ENCODE data around the gene WWC1.

Gene WWC1

GRCh38 chr5:168360521-168361285, 69.3 kb downstream of the WWC1 start:
- in situ Hi-C loops (cut with MboI; ENCODE audit: low sequenced_read_pairs): no loop called here
- Histone ChIP-seq H3K9me3 (no peaks in the 10 kb centered on the region), H3K4me3 (no peak overlapping the region), H3K36me3 (replicated peaks) (no peaks in the 10 kb centered on the region), H3K4me1 (no peaks in the 10 kb centered on the region), H3K27me3 (ENCODE audit: low read depth) (no peaks in the 10 kb centered on the region)
- DNase-seq (ENCODE audit: low spot score in 2 of 2): no peak

GRCh38 chr5:168362097-168362885, 70.8 kb downstream of the WWC1 start:
- Histone ChIP-seq H3K9me3 (no peaks in the 10 kb centered on the region), H3K4me1 (no peaks in the 10 kb centered on the region), H3K27me3 (ENCODE audit: low read depth) (no peaks in the 10 kb centered on the region), H3K36me3 (replicated peaks) (no peaks in the 10 kb centered on the region), H3K4me3 (no peak overlapping the region)
- in situ Hi-C loops (cut with MboI; ENCODE audit: low sequenced_read_pairs): no loop called here
- no peak for DNase-seq (ENCODE audit: low spot score in 2 of 2)

GRCh38 chr5:168364151-168364661, 72.8 kb downstream of the WWC1 start:
- H3K4me3 ChIP-seq: no peak overlapping the region
- in situ Hi-C loops (cut with MboI; ENCODE audit: low sequenced_read_pairs): no loop called here
- H3K36me3 ChIP-seq (replicated peaks): no peaks in the 10 kb centered on the region
- H3K9me3 ChIP-seq: no peaks in the 10 kb centered on the region
- H3K27me3 ChIP-seq (ENCODE audit: low read depth): no peaks in the 10 kb centered on the region
- no peaks in the 10 kb centered on the region for H3K4me1 ChIP-seq
- DNase-seq (ENCODE audit: low spot score in 2 of 2): no peak

GRCh38 chr5:168364750-168365550, 73.5 kb downstream of the WWC1 start:
- in situ Hi-C loops (cut with MboI; ENCODE audit: low sequenced_read_pairs): no loop called here
- DNase-seq (ENCODE audit: low spot score in 2 of 2): no peak
- H3K4me3 ChIP-seq: no peak overlapping the region
- no peaks in the 10 kb centered on the region for H3K9me3 ChIP-seq
- no peaks in the 10 kb centered on the region for H3K36me3 ChIP-seq (replicated peaks)
- no peaks in the 10 kb centered on the region for H3K4me1 ChIP-seq
- no peaks in the 10 kb centered on the region for H3K27me3 ChIP-seq (ENCODE audit: low read depth)

GRCh38 chr5:168365581-168366081, 74.2 kb downstream of the WWC1 start:
- Histone ChIP-seq H3K4me1 (no peaks in the 10 kb centered on the region), H3K4me3 (no peak overlapping the region), H3K27me3 (ENCODE audit: low read depth) (no peaks in the 10 kb centered on the region), H3K9me3 (no peaks in the 10 kb centered on the region), H3K36me3 (replicated peaks) (no peaks in the 10 kb centered on the region)
- in situ Hi-C loops (cut with MboI; ENCODE audit: low sequenced_read_pairs): no loop called here
- no peak for DNase-seq (ENCODE audit: low spot score in 2 of 2)

- no peaks in the 10 kb centered on the region for H3K36me3 ChIP-seq (replicated peaks)
- no peaks in the 10 kb centered on the region for H3K9me3 ChIP-seq
- no peak for DNase-seq (ENCODE audit: low spot score in 2 of 2)
- in situ Hi-C loops (cut with MboI; ENCODE audit: low sequenced_read_pairs): no loop called here
- no peaks in the 10 kb centered on the region for H3K4me1 ChIP-seq
- no peak overlapping the region for H3K4me3 ChIP-seq
- H3K27me3 ChIP-seq (ENCODE audit: low read depth): no peaks in the 10 kb centered on the region
Measured at GRCh38 chr5:168366116-168366515, 74.7 kb downstream of the WWC1 start.

- Histone ChIP-seq H3K27me3 (ENCODE audit: low read depth) (no peaks in the 10 kb centered on the region), H3K9me3 (no peaks in the 10 kb centered on the region), H3K4me3 (no peak overlapping the region), H3K4me1 (no peaks in the 10 kb centered on the region), H3K36me3 (replicated peaks) (no peaks in the 10 kb centered on the region)
- DNase-seq (ENCODE audit: low spot score in 2 of 2): no peak
- in situ Hi-C loops (cut with MboI; ENCODE audit: low sequenced_read_pairs): no loop called here
Measured at GRCh38 chr5:168368854-168369253, 77.4 kb downstream of the WWC1 start.

- H3K9me3 ChIP-seq: no peaks in the 10 kb centered on the region
- no peak overlapping the region for H3K4me3 ChIP-seq
- no peaks in the 10 kb centered on the region for H3K27me3 ChIP-seq (ENCODE audit: low read depth)
- no peaks in the 10 kb centered on the region for H3K4me1 ChIP-seq
- no peak for DNase-seq (ENCODE audit: low spot score in 2 of 2)
- in situ Hi-C loops (cut with MboI; ENCODE audit: low sequenced_read_pairs): no loop called here
- H3K36me3 ChIP-seq (replicated peaks): no peaks in the 10 kb centered on the region
Measured at GRCh38 chr5:168370831-168371230, 79.4 kb downstream of the WWC1 start.

GRCh38 chr5:168372356-168372946, 81.0 kb downstream of the WWC1 start:
- in situ Hi-C loops (cut with MboI; ENCODE audit: low sequenced_read_pairs): no loop called here
- DNase-seq (ENCODE audit: low spot score in 2 of 2): no peak
- H3K4me1 ChIP-seq: no peaks in the 10 kb centered on the region
- H3K27me3 ChIP-seq (ENCODE audit: low read depth): no peaks in the 10 kb centered on the region
- no peaks in the 10 kb centered on the region for H3K36me3 ChIP-seq (replicated peaks)
- H3K9me3 ChIP-seq: no peaks in the 10 kb centered on the region
- H3K4me3 ChIP-seq: no peak overlapping the region

GRCh38 chr5:168374532-168374931, 83.1 kb downstream of the WWC1 start:
- Histone ChIP-seq H3K9me3 (no peaks in the 10 kb centered on the region), H3K4me3 (no peak overlapping the region), H3K4me1 (no peaks in the 10 kb centered on the region), H3K27me3 (ENCODE audit: low read depth) (no peaks in the 10 kb centered on the region), H3K36me3 (replicated peaks) (no peaks in the 10 kb centered on the region)
- in situ Hi-C loops (cut with MboI; ENCODE audit: low sequenced_read_pairs): no loop called here
- no peak for DNase-seq (ENCODE audit: low spot score in 2 of 2)

GRCh38 chr5:168375214-168375613, 83.8 kb downstream of the WWC1 start:
- in situ Hi-C loops (cut with MboI; ENCODE audit: low sequenced_read_pairs): no loop called here
- Histone ChIP-seq H3K9me3 (no peaks in the 10 kb centered on the region), H3K4me3 (no peak overlapping the region), H3K4me1 (no peaks in the 10 kb centered on the region), H3K36me3 (replicated peaks) (no peaks in the 10 kb centered on the region), H3K27me3 (ENCODE audit: low read depth) (no peaks in the 10 kb centered on the region)
- DNase-seq (ENCODE audit: low spot score in 2 of 2): no peak

GRCh38 chr5:168377525-168377924, 86.1 kb downstream of the WWC1 start:
- no peaks in the 10 kb centered on the region for H3K9me3 ChIP-seq
- H3K4me3 ChIP-seq: no peak overlapping the region
- DNase-seq (ENCODE audit: low spot score in 2 of 2): no peak
- H3K4me1 ChIP-seq: no peaks in the 10 kb centered on the region
- no peaks in the 10 kb centered on the region for H3K27me3 ChIP-seq (ENCODE audit: low read depth)
- H3K36me3 ChIP-seq (replicated peaks): no peaks in the 10 kb centered on the region
- in situ Hi-C loops (cut with MboI; ENCODE audit: low sequenced_read_pairs): no loop called here

- in situ Hi-C loops (cut with MboI; ENCODE audit: low sequenced_read_pairs): no loop called here
- no peaks in the 10 kb centered on the region for H3K9me3 ChIP-seq
- no peaks in the 10 kb centered on the region for H3K36me3 ChIP-seq (replicated peaks)
- H3K4me3 ChIP-seq: no peak overlapping the region
- no peaks in the 10 kb centered on the region for H3K4me1 ChIP-seq
- no peak for DNase-seq (ENCODE audit: low spot score in 2 of 2)
- H3K27me3 ChIP-seq (ENCODE audit: low read depth): no peaks in the 10 kb centered on the region
Measured at GRCh38 chr5:168378741-168379140, 87.3 kb downstream of the WWC1 start.
